HepG2 (cell line): ENCODE results near the gene TNFSF15. TPM values are rescaled to one million over a fixed set of nuclear protein-coding genes. Genes with fewer than 3 reads are reported as not detected.

ENCODE experiments used
- ATAC-seq: fragments of 200-7000 bp; cut with Tn5 transposase; 3 replicates; pipeline ENCODE4 v1.9.1; 2020; ENCODE audit warnings: mild to moderate bottlenecking, moderate library complexity
- BruUV-seq: library from RNA; stranded (reverse); fragments of 400-500 nt; replicated peaks from 2 replicates; lab custom pipeline; 2021; lab: Mats Ljungman, UMichigan
- CTCF ChIA-PET: fragments of 300-600 bp; formaldehyde crosslinking; extraction: SDS; loops from one replicate; lab custom pipeline; 2021; ENCODE audit warnings: low total read pairs, inconsistent platforms, low intra/inter-chr PET ratio; lab: Yijun Ruan, JAX
- POLR2A ChIA-PET: fragments of 350-600 bp; sonication (Branson Sonifier 250); formaldehyde crosslinking; loops from one replicate; lab custom pipeline; 2020; ENCODE audit warnings: antibody characterized with exemption, inconsistent platforms; lab: Yijun Ruan, JAX
- DNase-seq: peaks from one replicate; pipeline ENCODE4 v3.0.0-alpha.2; 2015; ENCODE audit warnings: low spot score
- FAIRE-seq: peaks from 3 replicates; lab custom pipeline; 2011; peaks lifted over from hg19 to GRCh38; lab: Jason Lieb, UNC
- H2AFZ ChIP-seq: one replicate; pipeline ENCODE4 v1.6.1; 2011; ENCODE audit warnings: low read length, inconsistent platforms
- H3K27ac ChIP-seq: fragments of 300-600 bp; 3 replicates; pipeline ENCODE4 v1.8.0; 2011; ENCODE audit warnings: mixed run types, mild to moderate bottlenecking, mixed read lengths, low read length, inconsistent platforms; ENCODE audit not compliant: insufficient read depth; ENCODE audit errors: extremely low read length
- H3K27me3 ChIP-seq, 2 experiments: fragments of 200-600 bp in 1 of 2; 2 replicates in 1 of 2; 3 replicates in 1 of 2; pipeline versions ENCODE4 v1.6.0 to v1.8.0; 2011; ENCODE audit warnings: low read length in 2 of 2, mild to moderate bottlenecking in 2 of 2, moderate library complexity in 2 of 2, inconsistent platforms in 1 of 2; ENCODE audit not compliant: insufficient read depth in 2 of 2, control insufficient read depth in 1 of 2
- H3K36me3 ChIP-seq, 2 experiments: fragments of 200-600 bp in 1 of 2; replicated peaks in 1 of 2; 2 replicates in 1 of 2; 3 replicates in 1 of 2; pipeline versions ENCODE4 v1.5.1 to v1.8.0; 2011; ENCODE audit warnings: low read length in 2 of 2, inconsistent platforms in 1 of 2; ENCODE audit not compliant: insufficient read depth in 2 of 2, control insufficient read depth in 1 of 2
- H3K4me1 ChIP-seq: 2 replicates; pipeline ENCODE4 v1.5.1; 2012; ENCODE audit warnings: low read length, inconsistent platforms; ENCODE audit not compliant: insufficient read depth
- H3K4me2 ChIP-seq: 2 replicates; pipeline ENCODE4 v1.6.0; 2011; ENCODE audit warnings: low read depth, low read length, inconsistent platforms
- H3K4me3 ChIP-seq, 3 experiments: fragments of 200-600 bp in 1 of 3; sonication (generic), shearing (Covaris generic) in 1 of 3; replicated peaks in 1 of 3; 2 replicates each; pipeline ENCODE4 v1.5.1; 2011 to 2016; ENCODE audit warnings: low read length in 3 of 3, inconsistent platforms in 2 of 3, low read depth in 2 of 3, mild to moderate bottlenecking in 2 of 3, control low read depth in 1 of 3, mixed read lengths in 1 of 3; ENCODE audit not compliant: insufficient read depth in 1 of 3
- H3K79me2 ChIP-seq: one replicate; pipeline ENCODE4 v1.6.1; 2011; ENCODE audit warnings: low read length, inconsistent platforms; ENCODE audit not compliant: insufficient read depth
- H3K9ac ChIP-seq: 2 replicates; pipeline ENCODE4 v1.6.0; 2011; ENCODE audit warnings: mild to moderate bottlenecking, low read depth, low read length, inconsistent platforms; ENCODE audit not compliant: insufficient read depth
- H3K9me3 ChIP-seq: 2 replicates; pipeline ENCODE4 v1.5.1; 2012; ENCODE audit warnings: mild to moderate bottlenecking, low read length
- H4K20me1 ChIP-seq: 2 replicates; pipeline ENCODE4 v1.6.0; 2011; ENCODE audit warnings: inconsistent platforms, mild to moderate bottlenecking, low read length, moderate library complexity; ENCODE audit not compliant: insufficient read depth
- ATF4 ChIP-seq, 2 experiments: fragments of 450-650 bp in 1 of 2; sonication (generic) in 1 of 2; formaldehyde crosslinking; IDR thresholded peaks; 2 replicates each; pipeline versions ENCODE4 v1.5.0 to v1.8.0; 2020 to 2022; ENCODE audit warnings: mild to moderate bottlenecking in 1 of 2, missing genetic modification reagents in 1 of 2
- ATF7 ChIP-seq, 2 experiments: fragments of 450-650 bp in 1 of 2; sonication (generic) in 1 of 2; formaldehyde crosslinking in 1 of 2; IDR thresholded peaks; 2 replicates each; pipeline versions ENCODE4 v1.4.0 to v1.6.1; 2016 to 2020; ENCODE audit warnings: antibody characterized with exemption in 1 of 2, mild to moderate bottlenecking in 1 of 2, missing genetic modification reagents in 1 of 2
- ATM ChIP-seq: fragments of 450-650 bp; IDR thresholded peaks from 2 replicates; pipeline ENCODE4 v1.7.1; 2017; ENCODE audit warnings: mild to moderate bottlenecking, borderline replicate concordance
- DMTF1 ChIP-seq: sonication (generic); formaldehyde crosslinking; IDR thresholded peaks from 2 replicates; pipeline ENCODE4 v1.4.0; 2020; ENCODE audit warnings: mild to moderate bottlenecking, missing genetic modification reagents
- GABPB1 ChIP-seq: IDR thresholded peaks from 2 replicates; pipeline ENCODE4 v1.6.1; 2016; ENCODE audit warnings: mild to moderate bottlenecking, missing genetic modification reagents, moderate library complexity, missing compliant biosample characterization
- HOXA3 ChIP-seq: sonication (generic); formaldehyde crosslinking; IDR thresholded peaks from 2 replicates; pipeline ENCODE4 v1.5.0; 2020; ENCODE audit warnings: missing genetic modification reagents
- KLF16 ChIP-seq, 2 experiments: sonication (generic) in 1 of 2; formaldehyde crosslinking in 1 of 2; IDR thresholded peaks; 2 replicates each; pipeline versions ENCODE4 v1.6.1 to v1.8.0; 2016 to 2023; ENCODE audit warnings: missing genetic modification reagents in 2 of 2, missing compliant biosample characterization in 1 of 2
- MBNL3 ChIP-seq: fragments of 250-450 bp; sonication (Bioruptor Pico); conservative IDR thresholded peaks from 2 replicates; pipeline ENCODE4 v1.8.0; 2022; ENCODE audit warnings: mild to moderate bottlenecking, inconsistent platforms
- MTA3 ChIP-seq: sonication (generic); formaldehyde crosslinking; IDR thresholded peaks from 2 replicates; pipeline ENCODE4 v1.4.0; 2020; ENCODE audit warnings: missing genetic modification reagents
- NR2F6 ChIP-seq, 2 experiments: IDR thresholded peaks; 2 replicates each; pipeline ENCODE4 v1.6.1; 2016; ENCODE audit warnings: antibody characterized with exemption in 1 of 2, mild to moderate bottlenecking in 1 of 2
- RAD51 ChIP-seq: fragments of 450-650 bp; IDR thresholded peaks from 2 replicates; pipeline ENCODE4 v1.6.1; 2016; ENCODE audit warnings: borderline replicate concordance
- TBP ChIP-seq: sonication (generic); formaldehyde crosslinking; IDR thresholded peaks from 2 replicates; pipeline ENCODE4 v1.5.0; 2020; ENCODE audit warnings: missing genetic modification reagents
- TRIM22 ChIP-seq: fragments of 450-650 bp; IDR thresholded peaks from 2 replicates; pipeline ENCODE4 v1.6.1; 2017
- ZFAT ChIP-seq: sonication (generic); formaldehyde crosslinking; conservative IDR thresholded peaks from 2 replicates; pipeline ENCODE4 v1.8.1; 2023; ENCODE audit warnings: missing genetic modification reagents, inconsistent platforms
- ZNF253 ChIP-seq: sonication (generic); formaldehyde crosslinking; IDR thresholded peaks from 2 replicates; pipeline ENCODE4 v1.8.0; 2022; ENCODE audit warnings: mild to moderate bottlenecking, missing genetic modification reagents, borderline replicate concordance
- ZNF337 ChIP-seq: sonication (generic); formaldehyde crosslinking; IDR thresholded peaks from 2 replicates; pipeline ENCODE4 v1.5.1; 2020; ENCODE audit warnings: missing genetic modification reagents, low read depth, mild to moderate bottlenecking, borderline replicate concordance
- ZNF460 ChIP-seq: sonication (generic); formaldehyde crosslinking; IDR thresholded peaks from 2 replicates; pipeline ENCODE4 v1.5.1; 2020; ENCODE audit warnings: missing genetic modification reagents, mild to moderate bottlenecking, borderline replicate concordance
- ZNF841 ChIP-seq: sonication (generic); formaldehyde crosslinking; IDR thresholded peaks from 2 replicates; pipeline ENCODE4 v1.8.1; 2023; ENCODE audit warnings: missing genetic modification reagents, borderline replicate concordance
- ZNF850 ChIP-seq: sonication (generic); formaldehyde crosslinking; conservative IDR thresholded peaks from 2 replicates; pipeline ENCODE4 v1.9.0; 2021; ENCODE audit warnings: mild to moderate bottlenecking, missing genetic modification reagents
- ZSCAN20 ChIP-seq: sonication (generic); formaldehyde crosslinking; IDR thresholded peaks from 2 replicates; pipeline ENCODE4 v1.4.0; 2020; ENCODE audit warnings: missing genetic modification reagents, mild to moderate bottlenecking, borderline replicate concordance
- WGBS: methylation state at CpG from one replicate; pipeline ENCODE4 v1.1.6; 2017; ENCODE audit warnings: low lambda C conversion rate; 5-methylcytosine and 5-hydroxymethylcytosine counted together
- in situ Hi-C: cut with HindIII; loops from 2 replicates; pipeline ENCODE4 v1.10.0; 2017; ENCODE audit warnings: low pct_unique_long_range_greater_than_20kb; ENCODE audit not compliant: extremely low pct_ligation_motif_present
- intact Hi-C: fragments of 100-400 bp; cut with micrococcal nuclease; formaldehyde crosslinking; loops from one replicate; pipeline ENCODE4 v1.10.0; 2022; ENCODE audit not compliant: unreplicated experiment
- polyA plus RNA-seq, 8 experiments: library from polyadenylated mRNA; depleted of rRNA in 3 of 8; stranded (reverse) in 7 of 8; unstranded in 1 of 8; fragments of >200 nt; fragmentation: Illumina TruSeq in 4 of 8; extraction: Trizol in 4 of 8; gene quantifications; 2 replicates each; pipeline versions ENCODE4 v1.2.1 to v1.2.3, GENCODE V29; 2011 to 2016; ENCODE audit warnings: low read depth in 4 of 8, missing spikeins in 1 of 8, mixed read lengths in 1 of 8; ENCODE audit not compliant: insufficient read depth in 1 of 8
- total RNA-seq, 5 experiments: library from RNA; depleted of rRNA; stranded (reverse); fragments of >200 nt; fragmentation: Illumina TruSeq; extraction: Trizol; gene quantifications; 2 replicates each; pipeline ENCODE4 v1.2.3, GENCODE V29; 2016; ENCODE audit warnings: low read depth in 1 of 5

TNFSF15 gene
- total and polyA plus RNA-seq, 2 of the 13 experiments (the other 11 are each of a cell fraction or from before 2014, with no cell fraction given), result 0.02 to 0.03 TPM

- DNase-seq (no peak), ATAC-seq (no peak), FAIRE-seq (no peak)
- no peaks in the 10 kb centered on the region for H3K4me1 ChIP-seq
- no peak overlapping the region for H2AFZ ChIP-seq
- in situ Hi-C loops, result no loop called here
- H3K4me3 ChIP-seq, result no peak overlapping the region
- no peaks in the 10 kb centered on the region for H3K9me3 ChIP-seq
- intact Hi-C loops, result no loop called here
- no peak overlapping the region for H3K9ac ChIP-seq
- H3K36me3 ChIP-seq, result no peaks in the 10 kb centered on the region
- H3K79me2 ChIP-seq, result no peaks in the 10 kb centered on the region
- no peak overlapping the region for H3K27ac ChIP-seq
- no peak overlapping the region for H3K4me2 ChIP-seq
- TF ChIP-seq ZSCAN20 (no peak), TRIM22 (no peak), KLF16 (CRISPR knock-in tag; IDR thresholded peaks at IDR 0.05) (no peak), ZNF841 (CRISPR knock-in tag) (no peak), NR2F6 (IDR thresholded peaks at IDR 0.05) (no peak), NR2F6 (CRISPR knock-in tag; IDR thresholded peaks at IDR 0.05) (no peak), ZNF460 (CRISPR knock-in tag) (no peak), ATF7 (IDR thresholded peaks at IDR 0.05) (no peak), ATF7 (CRISPR knock-in tag; IDR thresholded peaks at IDR 0.05) (no peak), HOXA3 (CRISPR knock-in tag) (no peak), GABPB1 (CRISPR knock-in tag) (no peak), ATF4 (CRISPR knock-in tag; IDR thresholded peaks at IDR 0.05) (no peak), MTA3 (CRISPR knock-in tag) (no peak), ZNF850 (CRISPR knock-in tag) (no peak), ZNF337 (CRISPR knock-in tag) (no peak), ATM (no peak), ZNF253 (CRISPR knock-in tag) (no peak), TBP (CRISPR knock-in tag) (no peak), DMTF1 (no peak), RAD51 (no peak), ZFAT (CRISPR knock-in tag) (no peak), MBNL3 (CRISPR knock-in tag) (no peak)
- TF ChIP-seq, all 625 proteins: peak for 0
- POLR2A ChIA-PET, result no interaction called here
- no TSS peak for BruUV-seq
- no peaks in the 10 kb centered on the region for H3K27me3 ChIP-seq
- H4K20me1 ChIP-seq, result no peaks in the 10 kb centered on the region
- WGBS, result 56% methylated on average over 4 of the region's 4 CpGs
- CTCF ChIA-PET, result no interaction called here
Measured at GRCh38 chr9:114792396-114792795, 13.4 kb downstream of the TNFSF15 start.
